ENCODE results near the gene SFTPB.

SFTPB gene

DNA sequence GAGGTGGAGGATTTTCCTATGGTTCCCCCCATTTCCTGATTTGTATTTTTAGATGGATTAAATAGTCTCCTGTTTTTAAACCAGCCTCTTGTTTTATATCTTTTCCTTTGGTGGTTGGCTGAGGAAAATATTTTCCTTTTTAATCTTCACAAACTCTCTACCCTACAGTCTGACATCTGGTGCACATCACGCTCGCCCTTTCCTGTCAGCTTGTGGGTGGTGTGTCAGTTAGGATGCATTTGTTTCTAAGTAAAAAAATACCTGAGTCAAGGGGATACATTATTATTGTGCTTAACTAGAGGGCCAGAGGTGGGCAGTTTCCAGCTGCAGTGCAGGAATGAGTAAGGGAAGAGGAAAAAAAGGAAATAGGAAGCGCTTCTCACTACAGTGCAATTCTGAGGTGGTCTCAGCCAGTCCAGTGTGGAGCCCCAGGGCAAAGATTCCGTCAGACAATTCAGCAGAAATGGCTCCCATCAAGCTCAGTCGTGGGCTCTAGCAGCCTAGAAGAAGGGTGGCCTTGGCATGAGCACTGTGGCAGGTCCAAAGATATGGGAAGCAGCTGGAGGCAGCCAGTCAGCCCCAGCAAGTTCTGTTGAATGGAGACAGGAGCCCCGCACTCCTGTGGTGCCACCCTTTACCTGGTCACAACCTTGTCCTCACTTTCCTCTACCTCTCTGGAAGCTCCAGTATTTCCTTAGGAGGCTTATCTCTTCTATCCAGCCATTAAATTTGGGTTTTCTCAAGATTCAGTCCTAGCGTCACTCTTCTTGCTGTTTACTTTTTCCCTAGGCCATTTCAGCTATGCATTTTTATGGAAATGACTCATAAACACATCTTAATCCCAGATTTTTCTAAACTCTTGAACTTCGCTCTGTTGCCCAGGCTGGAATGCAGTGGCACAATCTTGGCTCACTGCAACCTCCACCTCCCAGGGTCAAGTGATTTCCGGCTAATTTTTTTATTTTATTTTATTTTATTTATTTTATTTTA is 18.5 kb downstream of the SFTPB start:
- no peak for DNase-seq (ENCODE audit: extremely low read depth, low read depth)
- TF ChIP-seq, protein P1, sequence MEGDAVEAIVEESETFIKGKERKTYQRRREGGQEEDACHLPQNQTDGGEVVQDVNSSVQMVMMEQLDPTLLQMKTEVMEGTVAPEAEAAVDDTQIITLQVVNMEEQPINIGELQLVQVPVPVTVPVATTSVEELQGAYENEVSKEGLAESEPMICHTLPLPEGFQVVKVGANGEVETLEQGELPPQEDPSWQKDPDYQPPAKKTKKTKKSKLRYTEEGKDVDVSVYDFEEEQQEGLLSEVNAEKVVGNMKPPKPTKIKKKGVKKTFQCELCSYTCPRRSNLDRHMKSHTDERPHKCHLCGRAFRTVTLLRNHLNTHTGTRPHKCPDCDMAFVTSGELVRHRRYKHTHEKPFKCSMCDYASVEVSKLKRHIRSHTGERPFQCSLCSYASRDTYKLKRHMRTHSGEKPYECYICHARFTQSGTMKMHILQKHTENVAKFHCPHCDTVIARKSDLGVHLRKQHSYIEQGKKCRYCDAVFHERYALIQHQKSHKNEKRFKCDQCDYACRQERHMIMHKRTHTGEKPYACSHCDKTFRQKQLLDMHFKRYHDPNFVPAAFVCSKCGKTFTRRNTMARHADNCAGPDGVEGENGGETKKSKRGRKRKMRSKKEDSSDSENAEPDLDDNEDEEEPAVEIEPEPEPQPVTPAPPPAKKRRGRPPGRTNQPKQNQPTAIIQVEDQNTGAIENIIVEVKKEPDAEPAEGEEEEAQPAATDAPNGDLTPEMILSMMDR (IDR thresholded peaks at IDR 0.05; ENCODE audit: low read depth, low read length): no peak

DNA sequence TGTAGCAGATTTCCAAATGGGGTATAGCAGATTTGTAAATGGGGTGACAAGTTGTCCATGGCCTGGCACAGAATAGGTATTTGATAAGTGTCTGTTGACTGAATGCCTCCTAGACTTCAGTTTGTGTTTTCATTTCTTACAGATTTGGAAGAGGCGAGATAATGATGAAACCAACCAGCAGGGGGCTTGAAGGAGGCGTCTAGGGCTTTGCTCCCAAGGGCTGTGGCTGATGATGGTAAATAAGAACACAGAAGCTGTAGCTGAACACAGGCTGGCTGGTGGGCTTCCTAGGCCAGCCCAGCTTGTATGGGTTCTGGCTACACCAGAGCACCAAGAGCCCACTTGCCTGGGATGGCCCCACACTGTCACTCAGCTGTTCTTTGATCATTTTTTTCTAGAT is 19.4 kb downstream of the SFTPB start:
- TF ChIP-seq, protein P1 (IDR thresholded peaks at IDR 0.05; ENCODE audit: low read depth, low read length): peak; percentile 64
- peak; percentile 29 for DNase-seq (ENCODE audit: extremely low read depth, low read depth)

DNA sequence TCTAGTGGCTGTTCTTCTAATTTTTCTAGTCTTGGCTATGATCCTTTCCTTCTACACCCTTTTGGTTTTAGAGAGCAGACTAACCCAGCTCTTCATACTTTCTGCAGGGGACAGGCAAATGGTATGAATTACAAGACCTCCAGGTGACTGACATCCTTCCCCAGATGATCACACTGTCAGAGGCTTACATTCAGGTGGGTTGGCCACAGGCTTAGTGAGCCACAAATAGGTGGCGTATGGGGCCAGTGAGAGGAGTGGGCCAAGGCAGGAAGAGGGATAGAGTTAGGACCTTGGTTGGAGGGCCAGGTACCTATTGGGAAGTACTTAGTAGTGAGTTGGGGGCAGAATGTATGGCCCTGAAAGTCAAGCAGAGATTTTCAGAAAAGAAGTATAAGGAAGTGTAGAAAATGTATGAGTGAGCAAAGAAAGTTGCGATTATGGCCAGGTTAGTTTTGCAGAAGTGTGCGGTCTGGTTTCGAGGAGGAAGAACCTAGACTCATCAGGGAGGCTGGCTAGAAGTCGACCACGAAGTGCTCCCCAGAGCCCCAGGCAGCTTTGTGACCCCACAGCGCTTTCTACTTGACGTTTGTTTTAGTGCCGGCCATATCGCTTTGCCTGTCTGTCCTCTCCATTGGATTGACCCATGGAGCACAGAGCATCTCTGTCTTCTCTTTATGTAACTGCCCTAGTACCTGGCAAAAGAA is 20.0 kb downstream of the SFTPB start:
- no peak for DNase-seq (ENCODE audit: extremely low read depth, low read depth)
- TF ChIP-seq, protein P1 (IDR thresholded peaks at IDR 0.05; ENCODE audit: low read depth, low read length): no peak

GRCh38 chr2:85646166-85646565 is 21.8 kb downstream of the SFTPB start:
- DNase-seq (ENCODE audit: extremely low read depth, low read depth): no peak

DNA sequence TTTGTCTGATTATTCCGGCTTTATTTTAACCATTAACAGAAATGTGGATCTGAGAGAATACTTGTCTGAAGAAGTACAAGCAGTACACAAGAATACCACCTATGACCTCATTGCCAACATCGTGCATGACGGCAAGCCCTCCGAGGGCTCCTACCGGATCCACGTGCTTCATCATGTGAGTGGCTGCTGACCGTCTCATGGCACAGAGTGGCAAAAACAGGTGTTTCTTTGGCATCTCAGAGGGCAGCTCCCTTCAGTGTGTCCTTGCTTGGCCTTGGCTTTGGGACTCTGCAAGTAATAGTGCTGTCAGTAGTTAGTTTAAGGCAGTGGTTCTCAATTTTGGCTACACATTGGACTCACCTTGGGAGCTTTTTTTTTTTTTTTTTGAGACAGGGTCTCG is 23.1 kb downstream of the SFTPB start:
- TF ChIP-seq, protein P1 (IDR thresholded peaks at IDR 0.05; ENCODE audit: low read depth, low read length): no peak
- no peak for DNase-seq (ENCODE audit: extremely low read depth, low read depth)

More at GRCh38 chr2:85646166-85646565, 21.8 kb downstream of the SFTPB start:
- TF ChIP-seq, protein P1 (IDR thresholded peaks at IDR 0.05; ENCODE audit: low read depth, low read length): no peak

DNA sequence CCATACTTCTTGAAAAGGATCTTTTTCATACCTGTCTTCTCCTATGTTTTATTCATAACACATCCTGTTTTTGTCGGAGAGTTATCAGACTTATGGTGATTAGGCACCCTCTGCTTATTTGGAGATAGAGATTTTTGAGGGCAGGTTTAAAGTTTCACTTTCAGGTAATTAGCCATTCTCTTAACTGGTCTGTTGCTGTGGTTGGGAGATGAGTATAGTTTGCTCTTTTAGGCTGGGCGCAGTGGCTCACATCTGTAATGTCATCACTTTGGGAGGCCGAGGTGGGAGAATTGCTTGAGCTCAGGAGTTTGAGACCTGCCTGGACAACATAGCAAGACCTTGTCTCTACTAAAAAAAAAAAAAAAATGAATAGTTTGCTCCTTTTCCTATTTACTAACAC is 25.3 kb downstream of the SFTPB start:
- DNase-seq (ENCODE audit: extremely low read depth, low read depth): no peak
- TF ChIP-seq, protein P1 (IDR thresholded peaks at IDR 0.05; ENCODE audit: low read depth, low read length): no peak

- TF ChIP-seq, protein P1 (IDR thresholded peaks at IDR 0.05; ENCODE audit: low read depth, low read length): no peak
- no peak for DNase-seq (ENCODE audit: extremely low read depth, low read depth)
These were observed 32.4 kb downstream of the SFTPB start for GRCh38 chr2:85635636-85636035.
